ENCODE measurements around the gene SEC24A. TPM values are rescaled to one million over a fixed set of nuclear protein-coding genes. Genes with fewer than 3 reads are reported as not detected.

Gene SEC24A
- total RNA-seq, 1 donor = 30.0 TPM

DNA sequence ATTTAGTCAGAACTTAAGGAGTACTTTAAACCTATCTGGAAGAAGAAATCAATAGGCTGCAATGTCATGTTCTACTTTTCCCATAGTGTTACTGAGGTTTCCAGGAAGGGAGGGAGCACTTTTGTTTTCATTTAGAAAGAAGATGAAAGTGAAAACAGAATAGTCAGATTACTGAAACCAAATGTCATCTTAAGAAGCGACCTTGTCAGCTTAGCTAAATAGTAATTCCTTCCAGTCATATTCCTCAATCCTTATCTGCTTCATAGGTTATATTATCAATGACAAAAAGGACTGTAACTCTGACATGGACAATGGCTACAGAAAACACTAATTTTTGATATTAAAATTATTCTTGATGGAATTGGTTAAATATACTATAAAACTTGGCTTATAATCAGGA, 43.7 kb upstream of the SEC24A start:
- Histone ChIP-seq H3K27ac (ENCODE audit: low read depth, low read length) (no peak overlapping the region), H2AFZ (ENCODE audit: low read length) (no peak overlapping the region), H3K27me3 (ENCODE audit: insufficient read depth, low read length) (no peaks in the 10 kb centered on the region), H3K79me2 (ENCODE audit: insufficient read depth, low read length) (no peaks in the 10 kb centered on the region), H3K4me2 (ENCODE audit: insufficient read depth, low read length) (no peak overlapping the region), H3K4me1 (ENCODE audit: insufficient read depth, low read length) (peaks cover 11% of the 10 kb centered on the region), H3K36me3 (ENCODE audit: insufficient read depth, low read length) (peaks cover 57% of the 10 kb centered on the region), H4K20me1 (ENCODE audit: insufficient read depth, low read length) (no peaks in the 10 kb centered on the region), H3K9me3 (ENCODE audit: low read depth, low read length) (no peaks in the 10 kb centered on the region), H3K4me3 (ENCODE audit: insufficient read depth, low read length) (no peak overlapping the region)
- no peak for DNase-seq (ENCODE audit: insufficient read length, low spot score, missing footprints)
- TF ChIP-seq, protein P1, sequence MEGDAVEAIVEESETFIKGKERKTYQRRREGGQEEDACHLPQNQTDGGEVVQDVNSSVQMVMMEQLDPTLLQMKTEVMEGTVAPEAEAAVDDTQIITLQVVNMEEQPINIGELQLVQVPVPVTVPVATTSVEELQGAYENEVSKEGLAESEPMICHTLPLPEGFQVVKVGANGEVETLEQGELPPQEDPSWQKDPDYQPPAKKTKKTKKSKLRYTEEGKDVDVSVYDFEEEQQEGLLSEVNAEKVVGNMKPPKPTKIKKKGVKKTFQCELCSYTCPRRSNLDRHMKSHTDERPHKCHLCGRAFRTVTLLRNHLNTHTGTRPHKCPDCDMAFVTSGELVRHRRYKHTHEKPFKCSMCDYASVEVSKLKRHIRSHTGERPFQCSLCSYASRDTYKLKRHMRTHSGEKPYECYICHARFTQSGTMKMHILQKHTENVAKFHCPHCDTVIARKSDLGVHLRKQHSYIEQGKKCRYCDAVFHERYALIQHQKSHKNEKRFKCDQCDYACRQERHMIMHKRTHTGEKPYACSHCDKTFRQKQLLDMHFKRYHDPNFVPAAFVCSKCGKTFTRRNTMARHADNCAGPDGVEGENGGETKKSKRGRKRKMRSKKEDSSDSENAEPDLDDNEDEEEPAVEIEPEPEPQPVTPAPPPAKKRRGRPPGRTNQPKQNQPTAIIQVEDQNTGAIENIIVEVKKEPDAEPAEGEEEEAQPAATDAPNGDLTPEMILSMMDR (IDR thresholded peaks at IDR 0.05; ENCODE audit: extremely low read depth, low read depth, low read length) = no peak

DNA sequence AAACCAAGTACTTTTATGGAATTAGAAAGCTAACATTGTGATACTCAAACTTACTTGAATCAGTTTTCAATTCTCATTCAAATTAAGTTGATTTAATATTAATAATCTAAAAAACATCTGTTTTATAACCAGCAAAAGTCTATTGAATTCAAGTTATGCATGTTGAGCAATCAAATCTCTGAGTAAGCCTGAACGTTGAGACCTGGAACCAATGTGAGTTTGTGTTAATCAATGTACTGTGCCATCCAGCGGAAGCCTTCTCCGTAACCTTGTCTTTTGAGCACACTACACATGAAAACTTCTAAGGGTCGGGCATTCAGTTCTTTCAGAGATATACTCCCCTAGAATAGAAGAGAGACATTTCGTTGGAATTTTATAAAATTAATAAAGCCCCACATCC, 41.9 kb upstream of the SEC24A start:
- Histone ChIP-seq H3K79me2 (ENCODE audit: insufficient read depth, low read length) (no peaks in the 10 kb centered on the region), H3K9me3 (ENCODE audit: low read depth, low read length) (no peaks in the 10 kb centered on the region), H4K20me1 (ENCODE audit: insufficient read depth, low read length) (no peaks in the 10 kb centered on the region), H3K36me3 (ENCODE audit: insufficient read depth, low read length) (peaks cover 69% of the 10 kb centered on the region), H3K4me2 (ENCODE audit: insufficient read depth, low read length) (no peak overlapping the region), H2AFZ (ENCODE audit: low read length) (no peak overlapping the region), H3K27me3 (ENCODE audit: insufficient read depth, low read length) (no peaks in the 10 kb centered on the region), H3K27ac (ENCODE audit: low read depth, low read length) (no peak overlapping the region), H3K4me1 (ENCODE audit: insufficient read depth, low read length) (peaks cover 4% of the 10 kb centered on the region), H3K4me3 (ENCODE audit: insufficient read depth, low read length) (no peak overlapping the region)
- TF ChIP-seq, protein P1 (IDR thresholded peaks at IDR 0.05; ENCODE audit: extremely low read depth, low read depth, low read length) = no peak
- no peak for DNase-seq (ENCODE audit: insufficient read length, low spot score, missing footprints)

DNA sequence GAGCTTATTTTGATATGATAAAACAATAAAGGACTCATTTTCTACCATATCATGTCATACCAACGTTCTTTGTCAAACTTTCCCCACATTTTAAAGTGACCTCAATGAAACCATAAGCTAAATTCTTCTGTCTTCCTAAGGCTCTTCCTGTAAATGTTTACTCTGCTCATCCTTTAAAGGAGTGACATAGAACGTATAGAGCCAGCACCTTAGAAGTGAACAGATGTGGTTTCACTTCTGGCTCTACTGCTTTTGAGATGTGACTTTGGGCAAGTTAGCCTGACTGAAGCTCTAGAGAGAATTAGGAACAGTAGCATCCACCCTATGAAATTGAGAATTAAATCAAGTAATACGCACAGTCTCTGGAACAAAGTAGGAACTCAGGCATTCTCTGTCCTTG, 40.0 kb upstream of the SEC24A start:
- no peak for DNase-seq (ENCODE audit: insufficient read length, low spot score, missing footprints)
- no peak overlapping the region for H2AFZ ChIP-seq (ENCODE audit: low read length)
- no peaks in the 10 kb centered on the region for H3K27me3 ChIP-seq (ENCODE audit: insufficient read depth, low read length)
- H3K4me3 ChIP-seq (ENCODE audit: insufficient read depth, low read length) = no peak overlapping the region
- no peak overlapping the region for H3K27ac ChIP-seq (ENCODE audit: low read depth, low read length)
- peaks cover 75% of the 10 kb centered on the region for H3K36me3 ChIP-seq (ENCODE audit: insufficient read depth, low read length)
- TF ChIP-seq, protein P1 (IDR thresholded peaks at IDR 0.05; ENCODE audit: extremely low read depth, low read depth, low read length) = no peak
- H3K79me2 ChIP-seq (ENCODE audit: insufficient read depth, low read length) = no peaks in the 10 kb centered on the region
- H3K4me2 ChIP-seq (ENCODE audit: insufficient read depth, low read length) = no peak overlapping the region
- H3K4me1 ChIP-seq (ENCODE audit: insufficient read depth, low read length) = no peaks in the 10 kb centered on the region
- no peaks in the 10 kb centered on the region for H4K20me1 ChIP-seq (ENCODE audit: insufficient read depth, low read length)
- H3K9me3 ChIP-seq (ENCODE audit: low read depth, low read length) = no peaks in the 10 kb centered on the region

DNA sequence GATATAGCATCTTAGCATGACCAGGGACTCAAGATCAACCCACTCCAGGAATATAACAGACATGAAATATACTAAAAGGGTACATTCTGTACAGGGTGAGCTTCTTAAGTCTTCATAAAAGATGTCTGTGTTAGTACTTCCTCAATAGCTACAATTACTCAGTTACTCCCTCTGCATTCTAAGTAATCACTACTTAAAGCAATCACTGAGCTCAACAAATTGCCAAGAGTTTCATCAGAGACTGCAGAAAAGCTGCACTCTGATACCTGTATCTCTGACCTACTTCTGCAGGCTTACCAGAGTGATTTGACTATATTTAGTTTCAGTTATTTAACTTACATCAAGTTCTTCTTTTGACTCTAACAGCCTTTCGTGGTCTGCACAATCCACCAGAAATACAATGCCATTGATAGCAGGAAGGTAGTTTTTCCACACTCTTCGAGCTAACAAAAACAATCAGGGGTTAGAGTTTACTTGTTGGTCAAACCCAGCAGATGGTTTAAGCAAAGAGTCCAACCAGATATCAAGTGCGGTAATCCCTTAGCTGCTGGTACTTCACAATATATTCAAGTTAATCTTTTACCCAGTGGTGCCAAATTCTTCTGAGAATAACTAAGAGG, 39.2 kb upstream of the SEC24A start:
- no peak overlapping the region for H3K27ac ChIP-seq (ENCODE audit: low read depth, low read length)
- no peaks in the 10 kb centered on the region for H3K4me1 ChIP-seq (ENCODE audit: insufficient read depth, low read length)
- H3K4me2 ChIP-seq (ENCODE audit: insufficient read depth, low read length) = no peak overlapping the region
- H3K27me3 ChIP-seq (ENCODE audit: insufficient read depth, low read length) = no peaks in the 10 kb centered on the region
- H2AFZ ChIP-seq (ENCODE audit: low read length) = no peak overlapping the region
- H3K4me3 ChIP-seq (ENCODE audit: insufficient read depth, low read length) = no peak overlapping the region
- H4K20me1 ChIP-seq (ENCODE audit: insufficient read depth, low read length) = no peaks in the 10 kb centered on the region
- peaks cover 68% of the 10 kb centered on the region for H3K36me3 ChIP-seq (ENCODE audit: insufficient read depth, low read length)
- no peaks in the 10 kb centered on the region for H3K9me3 ChIP-seq (ENCODE audit: low read depth, low read length)
- no peak for DNase-seq (ENCODE audit: insufficient read length, low spot score, missing footprints)
- no peaks in the 10 kb centered on the region for H3K79me2 ChIP-seq (ENCODE audit: insufficient read depth, low read length)
- TF ChIP-seq, protein P1 (IDR thresholded peaks at IDR 0.05; ENCODE audit: extremely low read depth, low read depth, low read length) = no peak
